NCI-H2227 treated with DMSO at 0.1 percent for 48 hours (cell line): ENCODE data around the gene TTPAL.

ENCODE experiments used
- DNase-seq: peaks from one replicate; lab custom pipeline; 2025; lab: John Stamatoyannopoulos, UW

Gene TTPAL

GRCh38 chr20:44475694-44476560, at the start of gene TTPAL:
TSS of gene TTPAL (plus strand) at chr20:44475874. CDS start at chr20:44480000, 4,126 bp downstream.
- peak; percentile 77 for DNase-seq

GRCh38 chr20:44425923-44426322, 49.8 kb upstream of the TTPAL start:
- DNase-seq: no peak

GRCh38 chr20:44426879-44427790, 48.5 kb upstream of the TTPAL start:
- no peak for DNase-seq

- DNase-seq: no peak
Observed at GRCh38 chr20:44427804-44428173, 47.9 kb upstream of the TTPAL start.

- no peak for DNase-seq
Observed at GRCh38 chr20:44428174-44429016, 47.3 kb upstream of the TTPAL start.

- DNase-seq: no peak
Observed at GRCh38 chr20:44429017-44429339, 46.7 kb upstream of the TTPAL start.

GRCh38 chr20:44429419-44430269, 46.0 kb upstream of the TTPAL start:
- DNase-seq: no peak

- no peak for DNase-seq
Observed at GRCh38 chr20:44430270-44431065, 45.2 kb upstream of the TTPAL start.

- DNase-seq: no peak
Observed at GRCh38 chr20:44431118-44431501, 44.6 kb upstream of the TTPAL start.

GRCh38 chr20:44431502-44432234, 44.0 kb upstream of the TTPAL start:
- DNase-seq: no peak

- no peak for DNase-seq
Observed at GRCh38 chr20:44432618-44433577, 42.8 kb upstream of the TTPAL start.

- no peak for DNase-seq
Observed at GRCh38 chr20:44433751-44434538, 41.7 kb upstream of the TTPAL start.

- no peak for DNase-seq
Observed at GRCh38 chr20:44435630-44436335, 39.9 kb upstream of the TTPAL start.

- DNase-seq: no peak
Observed at GRCh38 chr20:44436393-44436792, 39.3 kb upstream of the TTPAL start.

GRCh38 chr20:44437497-44437896, 38.2 kb upstream of the TTPAL start:
- DNase-seq: no peak

- DNase-seq: no peak
Observed at GRCh38 chr20:44438782-44439181, 36.9 kb upstream of the TTPAL start.

- DNase-seq: no peak
Observed at GRCh38 chr20:44439318-44439717, 36.4 kb upstream of the TTPAL start.
